ENCODE measurements around the gene UROC1.

UROC1 gene

DNA sequence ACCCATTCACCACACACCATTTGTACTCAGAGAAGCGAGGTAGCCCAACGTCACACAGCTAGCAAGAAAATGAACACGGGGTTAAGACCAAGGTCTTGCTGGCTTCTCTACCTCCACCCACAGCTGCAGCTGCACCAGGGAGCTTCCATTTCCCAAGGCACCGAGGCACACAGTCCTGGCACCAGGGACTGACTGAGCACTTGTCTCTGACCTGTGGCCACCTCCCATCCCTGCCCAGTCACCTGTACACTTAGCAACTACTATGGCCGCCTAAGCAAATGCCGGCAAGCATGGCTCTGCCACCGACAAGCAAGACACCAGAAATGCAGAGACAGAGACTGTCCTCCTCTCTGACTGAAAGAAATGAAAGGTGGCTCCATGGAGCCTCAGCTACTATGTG lies 57.2 kb downstream of the UROC1 start:
- no peak for DNase-seq (ENCODE audit: low read depth, low spot score)

DNA sequence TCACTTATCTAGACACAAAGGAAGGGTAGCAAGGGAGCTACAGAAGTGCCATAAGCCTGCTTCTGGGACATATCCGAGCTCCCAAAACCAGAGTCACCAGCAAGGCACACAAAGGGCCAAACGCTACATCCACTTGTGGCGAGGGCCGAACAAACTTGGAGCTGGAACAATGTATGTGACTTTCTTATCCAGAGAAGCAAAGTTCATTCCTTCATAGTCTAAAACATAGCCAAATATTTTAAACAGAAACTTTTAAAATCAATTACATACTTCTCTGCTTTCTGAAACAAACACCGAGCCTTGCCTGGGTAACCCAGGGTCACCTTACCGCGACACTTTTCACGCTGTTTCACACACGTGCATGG lies 57.8 kb downstream of the UROC1 start:
- no peak for DNase-seq (ENCODE audit: low read depth, low spot score)

GRCh38 chr3:126459111-126459762 lies 58.3 kb downstream of the UROC1 start:
- no peak for DNase-seq (ENCODE audit: low read depth, low spot score)

- no peak for DNase-seq (ENCODE audit: low read depth, low spot score)
Observed at GRCh38 chr3:126456766-126457388, 60.7 kb downstream of the UROC1 start.

GRCh38 chr3:126456211-126456610 lies 61.4 kb downstream of the UROC1 start:
- DNase-seq (ENCODE audit: low read depth, low spot score), result no peak

DNA sequence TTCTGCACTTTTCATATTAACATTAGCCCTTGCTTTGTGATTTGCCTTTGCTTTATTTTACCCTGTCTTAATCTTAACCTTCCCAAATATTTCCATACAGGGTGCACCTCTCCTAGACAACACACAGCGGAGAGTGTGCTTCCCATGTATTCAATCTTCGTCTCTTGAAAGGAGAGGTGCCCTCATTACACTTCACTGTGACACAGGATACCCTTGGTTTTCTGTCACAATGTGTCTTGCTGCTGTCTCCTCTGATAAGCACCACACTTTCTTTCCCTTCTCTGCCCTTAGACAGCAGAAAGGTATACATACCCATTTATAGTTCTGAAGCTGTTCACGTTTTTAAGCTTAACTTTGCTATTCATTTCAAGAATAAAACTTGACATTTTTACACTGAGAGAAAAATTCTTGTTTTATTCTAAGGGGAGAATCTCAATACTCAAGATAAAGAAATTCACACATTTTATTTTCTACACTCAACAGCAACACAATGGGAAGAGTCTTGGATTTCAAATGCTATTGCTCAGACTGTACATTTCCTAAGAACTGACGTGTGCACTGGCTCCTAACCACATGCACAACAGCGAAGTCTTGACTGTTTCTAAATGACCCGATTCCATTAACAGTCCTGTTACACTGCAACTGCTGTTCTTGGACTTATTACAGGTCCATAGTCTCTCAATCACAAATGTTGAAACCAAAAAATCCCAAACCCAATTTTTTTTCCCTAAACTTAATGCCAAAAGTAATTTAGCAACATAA lies 63.0 kb downstream of the UROC1 start:
- no peak for DNase-seq (ENCODE audit: low read depth, low spot score)

DNA sequence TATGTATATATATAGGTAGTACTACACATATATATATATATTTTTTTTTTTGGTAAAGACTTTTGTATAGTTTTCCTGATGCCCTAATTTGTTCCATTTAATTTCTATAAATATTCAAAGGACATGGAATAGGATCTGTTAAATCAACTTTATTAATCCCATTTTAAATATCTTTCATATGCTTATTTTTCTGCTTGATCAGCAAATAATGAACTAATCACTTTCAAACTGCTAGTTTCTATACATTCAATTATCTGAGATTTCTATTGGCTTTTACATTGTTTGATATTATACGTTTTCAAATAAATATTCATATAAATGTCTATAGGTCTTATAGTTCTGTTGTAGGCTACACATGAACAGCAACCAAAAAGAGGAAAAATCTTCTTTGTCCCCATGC lies 63.5 kb downstream of the UROC1 start:
- no peak for DNase-seq (ENCODE audit: low read depth, low spot score)

- no peak for DNase-seq (ENCODE audit: low read depth, low spot score)
Observed at GRCh38 chr3:126452213-126452612, 65.4 kb downstream of the UROC1 start.

DNA sequence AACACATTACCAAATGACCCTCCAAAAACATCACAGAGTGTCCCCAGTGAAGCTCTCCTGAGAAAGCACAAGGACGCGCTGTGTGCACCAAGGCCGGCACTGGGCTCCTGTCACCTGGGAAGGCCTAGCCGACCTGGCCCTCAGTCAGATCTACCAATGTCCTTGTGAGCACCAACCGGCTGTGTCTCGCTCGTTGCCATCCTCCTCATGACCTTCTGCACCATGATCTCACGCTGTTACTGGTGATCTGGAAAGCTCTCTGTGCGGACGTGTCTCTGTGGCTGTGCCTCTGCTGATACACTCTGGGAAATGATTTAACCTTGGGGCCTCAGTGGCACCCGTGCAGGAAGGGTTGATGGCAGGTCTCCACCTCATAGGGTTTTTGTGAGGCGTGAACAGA lies 66.1 kb downstream of the UROC1 start:
- no peak for DNase-seq (ENCODE audit: low read depth, low spot score)

DNA sequence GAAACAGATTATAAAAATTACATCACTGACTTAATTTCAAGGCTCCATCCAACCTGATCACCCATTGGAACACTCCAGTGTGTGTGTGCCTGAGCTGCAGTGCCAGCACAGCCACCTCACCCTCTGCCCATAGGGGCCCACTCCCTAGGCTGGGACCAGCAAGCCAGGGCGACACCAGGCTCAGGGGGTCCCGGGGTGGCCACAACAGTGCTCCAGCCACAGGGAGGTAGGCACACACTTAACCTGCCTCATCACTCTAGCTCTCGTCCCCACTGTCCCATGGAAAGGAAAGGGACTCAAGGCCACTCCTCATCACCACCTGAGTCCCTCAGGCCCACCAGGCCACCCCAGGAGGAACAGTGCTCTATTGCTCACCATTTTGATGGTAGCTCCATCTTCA lies 66.8 kb downstream of the UROC1 start:
- no peak for DNase-seq (ENCODE audit: low read depth, low spot score)

DNA sequence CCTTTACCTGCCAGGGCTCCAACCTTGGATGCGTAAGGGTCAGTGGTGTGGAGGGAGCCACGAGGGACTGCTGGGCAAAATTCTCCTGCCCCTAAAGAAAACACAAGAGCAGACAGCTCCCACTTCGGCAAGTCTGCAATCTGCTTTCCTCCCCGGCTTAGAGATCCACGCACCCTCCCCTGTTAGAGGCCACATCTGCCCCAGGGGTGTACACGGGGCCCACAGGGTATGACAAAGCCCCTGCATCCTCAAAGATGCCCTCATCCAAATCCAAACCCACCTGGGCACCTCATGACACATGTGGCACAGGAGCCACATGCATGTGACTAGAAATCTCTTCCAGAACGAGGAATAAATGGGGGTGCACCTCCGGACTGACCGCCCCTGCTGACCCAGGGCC lies 67.4 kb downstream of the UROC1 start:
- DNase-seq (ENCODE audit: low read depth, low spot score), result no peak

- no peak for DNase-seq (ENCODE audit: low read depth, low spot score)
Observed at GRCh38 chr3:126449621-126450051, 67.9 kb downstream of the UROC1 start.

- DNase-seq (ENCODE audit: low read depth, low spot score), result no peak
Observed at GRCh38 chr3:126448893-126449180, 68.7 kb downstream of the UROC1 start.

- no peak for DNase-seq (ENCODE audit: low read depth, low spot score)
Observed at GRCh38 chr3:126448136-126448892, 69.3 kb downstream of the UROC1 start.

DNA sequence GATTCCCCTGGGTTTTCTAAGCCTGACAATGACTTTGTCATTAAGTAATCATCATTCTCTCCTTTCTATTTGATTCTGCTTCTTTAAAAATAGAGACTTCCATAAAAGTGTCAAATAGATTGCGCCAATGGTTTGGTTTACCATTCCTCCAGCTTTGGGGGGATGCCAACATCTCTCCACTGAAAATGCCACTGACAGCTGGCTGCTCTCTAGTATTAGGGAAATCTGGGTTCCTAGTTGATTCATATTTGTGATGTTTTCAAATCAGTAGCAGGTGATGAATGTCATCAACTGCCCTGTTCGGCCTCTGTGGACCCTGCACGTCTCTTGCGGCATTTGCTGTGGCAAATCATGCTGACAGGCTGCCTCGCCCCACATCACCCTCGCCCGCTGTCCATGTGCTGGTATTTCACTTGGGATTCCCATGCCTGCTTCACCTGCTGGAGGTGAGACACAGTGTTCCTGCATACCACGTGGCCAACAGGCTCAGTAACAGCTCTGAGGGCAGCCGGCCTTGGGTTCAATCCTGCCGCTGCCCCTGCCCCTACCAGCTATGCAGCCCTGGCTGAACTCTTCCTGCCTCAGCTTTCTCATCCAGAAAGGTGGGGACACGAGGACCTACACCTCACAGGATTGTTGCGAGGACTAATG lies 70.0 kb downstream of the UROC1 start:
- DNase-seq (ENCODE audit: low read depth, low spot score), result no peak

- no peak for DNase-seq (ENCODE audit: low read depth, low spot score)
Observed at GRCh38 chr3:126446791-126447190, 70.8 kb downstream of the UROC1 start.

DNA sequence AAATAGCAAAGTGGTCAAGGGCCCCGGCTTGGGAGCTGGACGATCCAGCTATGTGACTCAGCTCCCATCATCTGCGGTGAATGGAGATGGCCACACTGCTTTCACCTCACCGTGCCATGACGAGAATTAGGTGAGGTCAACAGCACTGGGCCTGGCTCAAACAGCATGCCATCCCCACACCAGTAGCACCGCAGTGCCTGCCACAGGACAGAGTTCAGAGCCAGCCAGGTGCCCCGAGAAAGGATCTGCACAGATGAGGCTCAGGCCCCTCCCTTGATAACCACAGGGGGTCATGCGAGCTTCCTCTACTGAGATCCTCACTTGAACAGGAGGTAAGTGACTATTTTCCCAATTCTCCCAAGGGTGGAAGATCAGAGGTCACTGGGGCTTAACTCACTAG lies 71.3 kb downstream of the UROC1 start:
- DNase-seq (ENCODE audit: low read depth, low spot score), result no peak

DNA sequence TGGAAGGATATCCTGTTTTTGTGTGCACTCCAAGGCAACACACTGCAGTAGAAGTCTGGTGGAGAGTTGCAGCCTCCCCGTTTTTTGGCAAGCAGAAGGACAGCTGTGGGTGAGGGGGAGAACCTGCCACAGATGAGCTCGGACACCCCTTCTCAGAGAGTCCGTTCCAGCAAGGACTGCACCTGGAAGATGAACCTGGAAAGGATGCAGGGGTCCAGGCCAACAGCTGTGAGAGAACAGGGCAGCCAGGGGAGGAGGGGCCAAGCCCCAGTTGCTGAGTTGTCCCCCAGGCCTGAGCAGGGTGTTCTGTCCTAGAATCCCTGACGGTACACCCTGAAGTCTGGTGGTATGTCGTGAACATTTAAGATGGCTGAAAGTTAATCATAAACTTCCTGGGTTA lies 72.1 kb downstream of the UROC1 start:
- DNase-seq (ENCODE audit: low read depth, low spot score), result no peak

- no peak for DNase-seq (ENCODE audit: low read depth, low spot score)
Observed at GRCh38 chr3:126442856-126443242, 74.7 kb downstream of the UROC1 start.

DNA sequence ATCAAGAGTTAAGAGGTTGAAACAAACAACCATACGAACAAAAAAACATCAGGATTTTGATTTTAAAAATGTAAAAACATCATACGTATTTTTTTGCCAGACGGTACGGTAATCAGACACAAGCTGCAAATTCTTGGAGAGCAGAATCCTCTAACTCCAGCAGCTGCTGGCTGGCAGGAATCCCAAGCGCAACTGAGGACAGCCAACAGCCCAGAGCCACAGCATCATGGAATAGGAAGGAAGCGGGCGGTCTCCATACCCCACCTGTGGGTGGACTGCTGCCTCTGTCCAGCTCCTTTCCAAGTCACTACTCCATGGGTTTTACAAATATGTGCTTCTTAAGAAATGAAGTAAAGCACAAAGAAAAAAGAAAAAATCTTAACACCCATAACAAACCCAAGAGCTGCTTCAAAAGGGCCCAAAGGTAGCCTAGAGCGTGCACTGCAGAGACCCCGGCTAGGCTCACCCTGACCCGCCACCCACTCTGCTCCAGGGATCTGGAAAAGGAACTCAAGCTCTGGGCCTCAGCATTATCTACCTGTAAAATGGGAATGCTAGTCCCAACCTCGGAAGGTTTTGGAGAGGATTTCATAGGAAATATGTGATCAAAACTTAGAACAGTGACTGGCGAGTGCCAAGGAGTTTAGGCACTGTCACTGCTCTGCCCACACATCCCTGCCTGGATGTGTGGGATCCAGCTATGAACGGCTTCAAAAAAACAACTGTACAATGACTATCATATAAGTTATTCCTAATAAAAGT lies 75.3 kb downstream of the UROC1 start:
- no peak for DNase-seq (ENCODE audit: low read depth, low spot score)

DNA sequence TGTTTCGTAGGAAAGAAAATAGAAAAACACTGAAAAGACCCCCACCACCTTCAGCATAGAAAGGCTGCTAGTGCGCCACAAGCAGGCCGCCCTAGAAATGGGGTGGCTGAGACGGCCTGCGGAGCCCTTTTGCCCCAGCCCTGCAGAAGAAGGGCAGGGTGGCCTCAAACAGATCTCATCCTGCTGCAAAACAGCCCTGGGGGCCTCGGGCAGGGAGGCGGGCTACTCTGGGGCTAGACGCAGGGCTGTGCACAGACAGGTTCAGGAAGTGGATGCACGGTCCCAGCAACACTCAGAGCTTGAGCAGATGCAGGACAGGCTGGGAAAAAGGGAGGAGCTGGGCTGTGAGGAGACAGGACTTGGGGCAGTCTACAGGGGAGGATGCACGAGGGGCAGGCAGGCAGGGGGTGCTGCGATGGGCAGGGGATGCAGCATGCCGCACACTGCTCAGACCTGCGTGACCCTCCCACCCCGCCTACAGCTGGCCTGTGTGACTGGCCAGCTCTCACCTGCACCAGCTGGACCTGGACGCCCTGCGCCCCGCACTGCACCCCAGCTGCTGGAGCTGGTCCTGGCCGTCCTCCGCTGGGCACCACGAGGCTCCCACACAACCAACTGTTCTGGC lies 76.2 kb downstream of the UROC1 start:
- no peak for DNase-seq (ENCODE audit: low read depth, low spot score)
